Fibroblast of skin of right biceps (primary cell): ENCODE measurements around the gene KYNU.
"Not testable (repeated sequence)": the region's sequence is repeated elsewhere in the genome, so short reads cannot be mapped to it uniquely, and the experiment has no call there.

Experiments
- DNase-seq: peaks from one replicate; pipeline ENCODE4 v3.0.0-alpha.2; 2013

The KYNU gene

GRCh38 chr2:142920571-142920970 lies 43.1 kb downstream of the KYNU start:
- no peak for DNase-seq

GRCh38 chr2:142926445-142926844 lies 49.0 kb downstream of the KYNU start:
- DNase-seq, result no peak

GRCh38 chr2:142930835-142931398 lies 53.5 kb downstream of the KYNU start:
- no peak for DNase-seq

DNA sequence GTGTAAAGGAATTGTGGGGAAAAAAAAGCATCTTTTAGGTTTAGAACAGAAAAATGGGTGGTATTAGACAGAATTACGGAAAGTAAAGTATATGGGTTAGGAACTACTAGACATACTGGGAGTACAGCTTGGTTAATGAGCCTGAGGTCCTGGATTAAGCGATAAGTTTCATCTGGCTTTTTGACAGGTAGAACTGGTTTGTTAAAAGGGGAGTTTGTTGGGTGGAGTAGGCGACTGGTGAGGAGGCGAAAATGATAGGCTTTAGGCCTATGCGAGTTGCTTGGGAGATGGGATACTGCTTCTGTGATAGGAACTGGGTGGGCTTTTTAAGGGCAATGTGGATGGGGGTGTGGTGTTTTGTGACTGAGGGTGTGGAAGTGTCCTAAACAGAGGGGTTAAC lies 56.5 kb downstream of the KYNU start:
- DNase-seq, result no peak

DNA sequence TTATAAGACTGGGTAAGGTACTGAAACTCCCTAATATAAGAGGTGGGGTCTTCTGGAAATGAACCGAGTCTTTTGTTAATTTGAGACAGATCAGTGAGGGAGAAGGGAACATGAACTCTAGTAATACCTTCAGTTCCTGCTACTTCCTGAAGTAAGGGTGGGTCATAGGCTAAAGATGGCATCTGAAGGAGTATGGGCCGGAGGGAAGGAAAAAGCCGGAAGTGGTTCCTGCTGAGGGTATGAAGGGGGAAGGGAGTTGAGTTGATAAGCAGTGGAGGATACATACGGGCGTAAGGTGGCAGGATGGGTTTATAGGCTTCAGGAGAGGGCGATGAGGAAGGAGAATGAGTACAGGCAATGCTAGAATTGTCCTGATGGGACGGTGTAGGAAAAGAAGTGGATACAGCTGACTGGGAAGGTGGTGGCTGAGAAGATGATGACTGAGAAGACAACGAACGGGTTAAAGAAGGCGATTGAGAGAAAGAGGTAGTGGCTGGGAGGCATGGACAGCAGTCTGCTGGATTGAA lies 58.2 kb downstream of the KYNU start:
- DNase-seq, result no peak

- DNase-seq, result no peak
Measured at GRCh38 chr2:142936629-142937028, 59.2 kb downstream of the KYNU start.

DNA sequence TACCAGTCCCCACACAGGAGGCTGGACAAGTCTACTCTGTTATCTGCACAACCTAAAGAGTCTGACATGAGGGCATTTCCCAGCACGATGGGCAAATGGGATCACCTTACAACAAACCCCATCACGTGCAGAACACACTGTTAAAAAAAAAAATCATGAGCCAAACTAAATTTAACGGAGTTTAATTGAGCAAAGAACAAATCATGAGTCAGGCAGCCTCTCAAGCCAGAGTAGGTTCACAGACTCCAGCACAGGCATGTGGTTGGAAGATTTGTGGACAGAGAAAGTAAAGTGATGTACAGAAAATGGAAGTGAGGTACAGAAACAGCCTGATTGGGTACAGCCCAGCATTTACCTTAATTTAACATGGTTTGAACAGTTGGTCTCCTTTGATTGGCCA lies 59.9 kb downstream of the KYNU start:
- DNase-seq, result no peak

DNA sequence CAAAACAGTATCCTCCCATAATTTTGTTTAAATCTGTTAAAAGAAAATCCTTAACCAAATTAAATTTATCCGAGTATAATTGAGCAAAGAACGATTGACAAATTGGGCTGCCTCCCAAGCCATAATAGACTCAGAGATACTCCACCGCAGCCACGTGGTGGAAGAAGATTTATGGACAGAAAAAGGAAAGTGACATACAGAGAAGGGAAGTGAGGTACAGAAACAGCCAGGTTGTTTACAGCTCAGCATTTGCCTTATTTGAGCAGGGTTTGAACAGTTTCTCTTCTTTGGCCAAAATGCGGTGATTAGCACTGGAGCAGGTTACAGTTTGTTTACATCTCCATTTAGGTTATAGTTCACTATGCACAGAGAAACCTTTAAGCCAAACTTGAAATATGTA lies 60.8 kb downstream of the KYNU start:
- no peak for DNase-seq

DNA sequence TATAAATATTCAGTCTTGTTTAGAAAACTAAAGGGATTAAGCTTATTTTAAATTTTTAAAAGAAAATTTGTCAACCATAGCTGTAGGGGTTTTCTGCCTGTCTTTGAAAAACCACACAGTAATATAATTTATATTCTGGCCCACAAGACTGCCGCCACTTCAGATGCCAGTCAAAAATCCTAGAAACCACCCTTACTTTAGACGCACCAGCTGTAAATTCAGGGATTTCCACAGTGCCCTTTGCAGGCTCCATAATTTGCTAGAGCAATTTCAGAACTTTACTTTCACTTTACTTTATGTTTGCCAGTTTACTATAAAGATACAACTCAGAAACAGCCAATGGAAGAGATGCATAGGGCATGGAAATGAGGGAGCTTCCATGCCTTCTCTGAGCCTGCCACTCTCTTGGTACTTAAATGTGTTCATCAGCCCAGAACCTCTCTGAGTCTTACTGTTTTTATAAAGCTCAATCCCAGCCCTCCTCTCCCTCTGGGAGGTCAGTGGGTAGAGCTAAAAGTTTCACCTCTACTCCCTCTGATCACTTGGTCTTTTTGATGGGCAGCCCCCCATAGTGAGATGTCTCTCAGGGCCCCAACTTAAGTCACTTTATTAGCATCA lies 63.3 kb downstream of the KYNU start:
- DNase-seq, result no peak

DNA sequence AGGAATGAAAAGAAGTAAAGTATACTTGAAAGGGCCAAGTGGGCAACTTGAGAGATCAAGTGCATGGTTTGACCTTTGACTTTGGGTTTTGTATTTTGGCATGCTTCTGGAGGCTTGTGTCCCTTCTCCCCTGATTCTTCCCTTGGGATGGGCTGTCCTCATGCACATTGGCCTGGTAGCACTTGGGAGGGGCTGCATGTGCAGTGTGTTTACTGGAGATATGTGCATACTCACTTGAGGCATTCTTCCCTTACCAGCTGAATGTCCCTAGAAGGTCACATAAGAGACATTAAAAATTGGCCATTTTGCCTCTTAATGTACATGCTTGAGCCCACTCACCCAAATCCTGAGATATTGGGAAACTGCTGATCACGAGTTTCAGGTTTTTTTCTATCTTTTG lies 65.2 kb downstream of the KYNU start:
- DNase-seq, result no peak

GRCh38 chr2:142944264-142944663 lies 66.8 kb downstream of the KYNU start:
- DNase-seq, result peak; percentile 50

GRCh38 chr2:142944721-142945120 lies 67.3 kb downstream of the KYNU start:
- peak; percentile 51 for DNase-seq

GRCh38 chr2:142946941-142947340 lies 69.5 kb downstream of the KYNU start:
- DNase-seq, result peak; percentile 3

GRCh38 chr2:142948723-142949122 lies 71.3 kb downstream of the KYNU start:
- not testable (repeated sequence) for DNase-seq

DNA sequence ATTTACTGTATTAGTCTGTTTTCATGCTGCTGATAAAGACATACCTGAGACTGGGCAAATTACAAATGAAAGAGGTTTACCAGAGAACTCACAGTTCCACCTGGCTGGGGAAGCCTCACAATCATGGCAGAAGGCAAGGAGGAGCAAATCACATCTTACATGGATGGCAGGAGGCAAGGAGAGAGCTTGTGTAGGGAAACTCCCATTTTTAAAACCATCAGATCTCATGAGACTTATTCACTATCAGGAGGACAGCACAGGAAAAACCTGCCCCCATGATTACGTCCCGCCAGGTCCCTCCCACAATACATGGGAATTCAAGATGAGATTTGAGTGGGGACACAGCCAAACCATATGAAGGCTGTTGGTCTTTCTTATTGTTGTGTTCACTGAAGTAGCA lies 72.9 kb downstream of the KYNU start:
- not testable (repeated sequence) for DNase-seq

DNA sequence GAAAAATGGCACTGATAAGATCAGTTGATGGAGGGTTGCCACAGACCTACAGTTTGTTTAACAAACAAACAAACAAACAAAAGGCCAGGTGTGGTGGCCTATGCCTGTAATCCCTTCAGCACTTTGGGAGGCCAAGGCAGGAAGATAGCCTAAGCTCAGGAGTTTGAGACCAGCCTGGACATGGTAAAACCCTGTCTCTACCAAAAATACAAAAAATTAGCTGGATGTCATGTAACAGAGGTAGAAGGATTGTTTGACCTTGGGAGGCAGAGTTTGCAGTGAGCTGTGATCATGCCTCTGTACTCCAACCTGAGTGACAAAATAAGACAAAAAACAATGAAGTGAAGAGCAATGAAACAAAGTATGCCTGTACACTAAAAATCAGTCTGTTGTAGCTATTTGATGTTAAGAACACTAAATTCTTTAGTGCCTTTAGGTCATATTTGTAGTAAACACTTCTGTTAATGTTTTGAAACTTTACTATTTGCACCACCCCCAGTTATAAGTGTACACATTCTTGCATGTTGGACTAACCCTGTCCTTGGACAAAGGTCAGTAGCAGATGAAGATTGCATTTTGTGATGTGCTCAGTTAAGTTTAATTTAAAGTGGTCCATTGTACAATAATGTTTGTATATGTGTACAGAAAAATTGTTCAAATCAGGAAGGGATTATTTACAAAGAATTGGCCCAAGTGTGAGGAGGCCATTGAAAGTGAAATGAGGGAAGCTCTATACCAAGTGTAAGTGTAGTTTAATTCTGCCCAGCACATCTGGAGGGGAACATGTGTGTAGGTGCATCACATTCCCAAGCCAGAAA lies 73.9 kb downstream of the KYNU start:
- no peak for DNase-seq

- DNase-seq, result no peak
Measured at GRCh38 chr2:142952018-142952417, 74.6 kb downstream of the KYNU start.

DNA sequence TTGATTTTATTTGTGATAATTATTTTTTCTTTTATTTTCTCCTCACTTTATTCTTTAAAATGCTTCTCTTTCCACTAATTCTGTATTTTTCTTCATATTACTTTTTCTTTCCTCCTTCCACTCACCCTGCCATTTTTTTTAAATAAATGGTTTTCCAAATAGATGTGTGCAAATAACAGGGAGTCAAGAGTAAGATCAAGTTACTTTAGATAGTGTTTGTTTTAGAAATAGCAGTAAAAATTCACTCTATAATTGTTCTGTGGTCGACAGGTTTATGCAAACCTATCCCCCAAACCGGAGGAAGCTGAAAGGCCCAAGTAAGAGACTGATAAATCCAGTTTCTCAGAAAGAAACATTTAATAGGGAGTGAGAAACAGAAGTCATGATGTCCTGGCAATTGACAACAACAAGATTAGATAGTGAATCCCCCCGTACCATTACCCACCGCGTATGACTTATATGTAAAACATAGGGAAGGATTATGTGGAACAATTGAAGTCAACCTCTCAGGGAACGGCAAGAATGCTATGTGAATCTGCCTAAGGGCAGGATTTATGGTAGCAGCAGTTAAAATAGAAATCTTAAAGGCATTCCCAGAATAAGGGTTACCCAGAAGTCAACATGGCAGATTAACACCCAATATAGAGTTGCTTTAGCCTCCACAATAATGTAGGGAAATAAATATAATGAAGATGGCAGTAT lies 75.5 kb downstream of the KYNU start:
- no peak for DNase-seq

GRCh38 chr2:142954493-142954892 lies 77.0 kb downstream of the KYNU start:
- DNase-seq, result peak; percentile 2

- DNase-seq, result no peak
Measured at GRCh38 chr2:142957144-142957543, 79.7 kb downstream of the KYNU start.

GRCh38 chr2:142961202-142961601 lies 83.7 kb downstream of the KYNU start:
- no peak for DNase-seq

DNA sequence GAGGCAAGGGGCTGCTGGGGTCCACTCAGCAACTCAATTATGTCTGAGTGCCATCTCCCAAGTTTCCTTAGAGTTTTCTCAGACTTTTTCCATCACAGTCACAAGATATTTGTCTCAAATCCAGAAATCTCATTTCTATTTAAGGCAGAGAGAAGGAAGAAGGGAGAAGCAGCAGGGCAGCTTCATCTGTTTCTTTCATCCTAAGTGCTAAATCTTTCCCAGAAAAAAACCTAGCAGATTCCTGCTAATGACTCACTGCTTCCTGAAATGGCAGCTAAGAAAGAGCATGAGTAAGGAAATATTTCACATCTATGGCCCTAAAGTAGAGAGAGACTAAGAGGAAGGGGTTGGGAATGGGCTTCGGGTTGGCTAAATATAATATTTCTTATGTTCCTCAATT lies 88.0 kb downstream of the KYNU start:
- DNase-seq, result peak; percentile 75

- peak; percentile 40 for DNase-seq
Measured at GRCh38 chr2:142966284-142966683, 88.8 kb downstream of the KYNU start.
